Measurements from ENCODE around the gene SSBP1. TPM values are rescaled to one million over a fixed set of nuclear protein-coding genes. Genes with fewer than 3 reads are reported as not detected.

Gene SSBP1
- total RNA-seq, 1 experiment from 2014 or later = 269 TPM

- Histone ChIP-seq H3K27ac (ENCODE audit: low read length) (no peak overlapping the region), H3K36me3 (ENCODE audit: low read depth, low read length) (peaks cover 41% of the 10 kb centered on the region), H3K79me2 (ENCODE audit: low read length) (peaks cover 49% of the 10 kb centered on the region), H4K20me1 (ENCODE audit: low read length) (no peaks in the 10 kb centered on the region), H2AFZ (ENCODE audit: low read length) (no peak overlapping the region), H3K4me3 (ENCODE audit: low read length) (peak overlapping the region; percentile 94), H3K27me3 (ENCODE audit: low read length) (no peaks in the 10 kb centered on the region), H3K4me1 (ENCODE audit: insufficient read depth, low read length) (peaks cover 20% of the 10 kb centered on the region), H3K4me2 (ENCODE audit: low read length) (peak overlapping the region; percentile 88), H3F3A (ENCODE audit: low read length, unreplicated experiment) (no peaks in the 10 kb centered on the region), H3K9me3 (ENCODE audit: low read length) (no peaks in the 10 kb centered on the region), H3K9ac (ENCODE audit: low read length) (peak overlapping the region; percentile 95), H3K9me2 (replicated peaks; ENCODE audit: low read length) (no peaks in the 10 kb centered on the region)
- ATAC-seq (no peak), DNase-seq (no peak)
- ChIA-PET CTCF (interaction anchor here (0.7 kb wide), 1 partner anchor 764 kb away, joined by 3 read pairs; no protein-coding TSS in a partner anchor), POLR2A (ENCODE audit: unreplicated experiment) (interaction anchor here (0.6 kb wide), 1 partner anchor 757 kb away, joined by 4 read pairs; no protein-coding TSS in a partner anchor)
- TF ChIP-seq CTCF (conservative IDR thresholded peaks at IDR 0.05; ENCODE audit: low read depth, low read length) = no peak
- no peak for TF ChIP-seq EZH2 (IDR thresholded peaks at IDR 0.05; ENCODE audit: low read length, unreplicated experiment)
- TF ChIP-seq EZH2phosphoT487 (IDR thresholded peaks at IDR 0.05; ENCODE audit: borderline replicate concordance, low read length) = no peak
- no TSS peak for BruUV-seq (replicated peaks)
- intact Hi-C loops (cut with micrococcal nuclease) = loop anchor here (5.0 kb wide), 1 partner anchor 182 kb away; no protein-coding TSS in a partner anchor
Observed at GRCh38 chr7:141739250-141739649, 1.1 kb downstream of the SSBP1 start.

- no peaks in the 10 kb centered on the region for H3F3A ChIP-seq (ENCODE audit: low read length, unreplicated experiment)
- peaks cover 67% of the 10 kb centered on the region for H3K36me3 ChIP-seq (ENCODE audit: low read depth, low read length)
- ChIA-PET POLR2A (ENCODE audit: unreplicated experiment) (no interaction called here), CTCF (no interaction called here)
- no peak overlapping the region for H2AFZ ChIP-seq (ENCODE audit: low read length)
- no peaks in the 10 kb centered on the region for H4K20me1 ChIP-seq (ENCODE audit: low read length)
- H3K4me1 ChIP-seq (ENCODE audit: insufficient read depth, low read length) = peaks cover 14% of the 10 kb centered on the region
- H3K27ac ChIP-seq (ENCODE audit: low read length) = no peak overlapping the region
- ATAC-seq (no peak), DNase-seq (no peak)
- no peaks in the 10 kb centered on the region for H3K9me2 ChIP-seq (replicated peaks; ENCODE audit: low read length)
- BruUV-seq (replicated peaks) = no TSS peak
- no peaks in the 10 kb centered on the region for H3K9me3 ChIP-seq (ENCODE audit: low read length)
- intact Hi-C loops (cut with micrococcal nuclease) = no loop called here
- no peak overlapping the region for H3K4me2 ChIP-seq (ENCODE audit: low read length)
- H3K9ac ChIP-seq (ENCODE audit: low read length) = no peak overlapping the region
- H3K79me2 ChIP-seq (ENCODE audit: low read length) = peaks cover 49% of the 10 kb centered on the region
- no peak overlapping the region for H3K4me3 ChIP-seq (ENCODE audit: low read length)
- H3K27me3 ChIP-seq (ENCODE audit: low read length) = no peaks in the 10 kb centered on the region
- TF ChIP-seq EZH2 (IDR thresholded peaks at IDR 0.05; ENCODE audit: low read length, unreplicated experiment) = no peak
- TF ChIP-seq CTCF (conservative IDR thresholded peaks at IDR 0.05; ENCODE audit: low read depth, low read length) = no peak
- no peak for TF ChIP-seq EZH2phosphoT487 (IDR thresholded peaks at IDR 0.05; ENCODE audit: borderline replicate concordance, low read length)
Observed at GRCh38 chr7:141742229-141742628, 4.1 kb downstream of the SSBP1 start.

GRCh38 chr7:141744131-141744530, 6.0 kb downstream of the SSBP1 start:
- H3K9ac ChIP-seq (ENCODE audit: low read length) = no peak overlapping the region
- intact Hi-C loops (cut with micrococcal nuclease) = no loop called here
- H3K4me1 ChIP-seq (ENCODE audit: insufficient read depth, low read length) = peaks cover 11% of the 10 kb centered on the region
- POLR2A ChIA-PET (ENCODE audit: unreplicated experiment) = no interaction called here
- no peaks in the 10 kb centered on the region for H4K20me1 ChIP-seq (ENCODE audit: low read length)
- H3F3A ChIP-seq (ENCODE audit: low read length, unreplicated experiment) = no peaks in the 10 kb centered on the region
- H3K4me2 ChIP-seq (ENCODE audit: low read length) = no peak overlapping the region
- H3K27ac ChIP-seq (ENCODE audit: low read length) = no peak overlapping the region
- no peak for TF ChIP-seq CTCF (conservative IDR thresholded peaks at IDR 0.05; ENCODE audit: low read depth, low read length)
- TF ChIP-seq EZH2 (IDR thresholded peaks at IDR 0.05; ENCODE audit: low read length, unreplicated experiment) = no peak
- TF ChIP-seq EZH2phosphoT487 (IDR thresholded peaks at IDR 0.05; ENCODE audit: borderline replicate concordance, low read length) = no peak
- H3K9me2 ChIP-seq (replicated peaks; ENCODE audit: low read length) = no peaks in the 10 kb centered on the region
- peak; percentile 9 for DNase-seq
- ATAC-seq = no peak; the same call in 1 of the 2 replicates
- no TSS peak for BruUV-seq (replicated peaks)
- H3K36me3 ChIP-seq (ENCODE audit: low read depth, low read length) = peaks cover 84% of the 10 kb centered on the region
- no peak overlapping the region for H3K4me3 ChIP-seq (ENCODE audit: low read length)
- CTCF ChIA-PET = no interaction called here
- H2AFZ ChIP-seq (ENCODE audit: low read length) = no peak overlapping the region
- H3K27me3 ChIP-seq (ENCODE audit: low read length) = no peaks in the 10 kb centered on the region
- peaks cover 39% of the 10 kb centered on the region for H3K79me2 ChIP-seq (ENCODE audit: low read length)
- no peaks in the 10 kb centered on the region for H3K9me3 ChIP-seq (ENCODE audit: low read length)
